Natural killer cell (primary cell): ENCODE results near the gene STPG3. TPM values are rescaled to one million over a fixed set of nuclear protein-coding genes. Genes with fewer than 3 reads are reported as not detected.

ENCODE experiments used
- ATAC-seq, 3 donors: fragments of 150-1000 bp in 2 of 3; fragments of 200-7000 bp in 1 of 3; cut with Tn5 transposase; 1 replicate in 1 of 3; 2 replicates in 2 of 3; pipeline ENCODE4 v1.10.0; 2021; ENCODE audit warnings: mild to moderate bottlenecking in 2 of 3, moderate library complexity in 2 of 3
- DNase-seq, 2 donors: peaks; one replicate each; pipeline versions ENCODE4 v3.0.0 to v3.0.0-alpha.2; 2013 to 2021; ENCODE audit warnings: mixed read lengths in 1 of 2
- H3K27ac ChIP-seq: one replicate; pipeline ENCODE4 v1.5.1; 2013; ENCODE audit warnings: mild to moderate bottlenecking, low read length
- H3K27me3 ChIP-seq: one replicate; pipeline ENCODE4 v1.6.1; 2013; ENCODE audit warnings: low read length; ENCODE audit not compliant: control insufficient read depth, insufficient read depth
- H3K36me3 ChIP-seq: one replicate; pipeline ENCODE4 v1.6.1; 2013; ENCODE audit warnings: low read length; ENCODE audit not compliant: control insufficient read depth, insufficient read depth
- H3K4me1 ChIP-seq: one replicate; pipeline ENCODE4 v1.6.1; 2013; ENCODE audit warnings: low read length; ENCODE audit not compliant: control insufficient read depth, insufficient read depth
- H3K4me3 ChIP-seq: one replicate; pipeline ENCODE4 v1.5.1; 2013; ENCODE audit warnings: low read length
- H3K9me3 ChIP-seq: one replicate; pipeline ENCODE4 v1.6.1; 2013; ENCODE audit warnings: low read length; ENCODE audit not compliant: control insufficient read depth, insufficient read depth
- H3K27ac Mint-ChIP-seq, 2 donors: one replicate each; pipeline ENCODE4 v1.8.0; 2022; ENCODE audit warnings: mild to moderate bottlenecking in 2 of 2, mixed read lengths in 2 of 2, moderate library complexity in 1 of 2
- H3K27me3 Mint-ChIP-seq, 2 donors: one replicate each; pipeline ENCODE4 v1.8.0; 2022; ENCODE audit warnings: low read depth in 2 of 2, mixed read lengths in 2 of 2
- H3K36me3 Mint-ChIP-seq: one replicate; pipeline ENCODE4 v1.8.0; 2022; ENCODE audit warnings: mixed read lengths
- H3K4me1 Mint-ChIP-seq, 2 donors: one replicate each; pipeline ENCODE4 v1.8.0; 2022; ENCODE audit warnings: mixed read lengths in 2 of 2
- H3K4me3 Mint-ChIP-seq: one replicate; pipeline ENCODE4 v1.8.0; 2022; ENCODE audit warnings: mild to moderate bottlenecking, moderate library complexity, mixed read lengths
- H3K9me3 Mint-ChIP-seq, 2 donors: one replicate each; pipeline ENCODE4 v1.8.0; 2022; ENCODE audit warnings: mixed read lengths in 2 of 2
- CTCF ChIP-seq: fragments of 200-600 bp; IDR thresholded peaks from one replicate; pipeline ENCODE4 v1.8.0; 2022; ENCODE audit warnings: antibody characterized with exemption
- WGBS: methylation state at CpG from one replicate; pipeline ENCODE4 v1.1.7; 2013; ENCODE audit warnings: missing lambda C conversion rate; ENCODE audit not compliant: insufficient coverage; 5-methylcytosine and 5-hydroxymethylcytosine counted together
- intact Hi-C: fragments of 100-400 bp; cut with micrococcal nuclease; formaldehyde crosslinking; loops from one replicate; pipeline ENCODE4 v1.14.2; 2022
- total RNA-seq, 4 donors: library from RNA; stranded (reverse); fragments of 120-200 nt in 1 of 4; gene quantifications; one replicate each; pipeline versions ENCODE4 v1.2.3 to v1.2.4, GENCODE V29; 2013 to 2022

Gene STPG3
- not detected for total RNA-seq
- total RNA-seq (2013): not detected

- H3K9me3 Mint-ChIP-seq: no peaks in the 10 kb centered on the region
- H3K4me3 ChIP-seq: no peak within 1 kb of the TSS
- ATAC-seq (no peak), DNase-seq (no peak)
- no peaks in the 10 kb centered on the region for H3K36me3 ChIP-seq
- 95% methylated on average over 4 of the region's 4 CpGs for WGBS
- no peak within 1 kb of the TSS for H3K27ac ChIP-seq
- H3K4me1 Mint-ChIP-seq: peaks cover 0 to 6% of the 10 kb centered on the region in 2 donors
- H3K27me3 ChIP-seq: no peaks in the 10 kb centered on the region
- no peaks in the 10 kb centered on the region for H3K9me3 ChIP-seq
- no peaks in the 10 kb centered on the region for H3K36me3 Mint-ChIP-seq
- TF ChIP-seq CTCF: no peak
- no peak within 1 kb of the TSS for H3K27ac Mint-ChIP-seq
- peaks cover 17% of the 10 kb centered on the region for H3K4me1 ChIP-seq
- H3K27me3 Mint-ChIP-seq: no peaks in the 10 kb centered on the region
- intact Hi-C loops: no loop called here
- H3K4me3 Mint-ChIP-seq: peak within 1 kb of the TSS; percentile 25
These were observed at the start of gene STPG3 for GRCh38 chr9:137251194-137251461. Gene STPG3 (plus strand): TSS chr9:137251286. CDS start chr9:137251287, 1 bp downstream.

GRCh38 chr9:137202966-137203365, 48.1 kb upstream of the STPG3 start:
- Mint-ChIP-seq H3K27ac (no peak overlapping the region), H3K4me1 (peaks cover 37 to 49% of the 10 kb centered on the region in 2 donors), H3K4me3 (no peak overlapping the region)

GRCh38 chr9:137204731-137205125, 46.4 kb upstream of the STPG3 start:
- TF ChIP-seq CTCF: no peak
- H3K4me3 Mint-ChIP-seq: peak overlapping the region; percentile 93
- no peaks in the 10 kb centered on the region for H3K9me3 ChIP-seq
- no peaks in the 10 kb centered on the region for H3K27me3 Mint-ChIP-seq
- no peaks in the 10 kb centered on the region for H3K9me3 Mint-ChIP-seq
- peaks cover 40% of the 10 kb centered on the region for H3K4me1 ChIP-seq
- intact Hi-C loops: loop anchor here (1.0 to 5.0 kb wide), 3 partner anchors 16 to 38 kb away; partner anchors contain the start of genes ANAPC2, RNF208, SSNA1 and TUBB4B
- no peaks in the 10 kb centered on the region for H3K27me3 ChIP-seq
- H3K27ac ChIP-seq: peak overlapping the region; percentile 64
- WGBS: 24% methylated on average over 21 of the region's 21 CpGs
- peak overlapping the region; percentile 57 for H3K4me3 ChIP-seq
- DNase-seq (no peak), ATAC-seq (no peak)
- peak overlapping the region; percentile 92 to 96 for H3K27ac Mint-ChIP-seq
- H3K4me1 Mint-ChIP-seq: peaks cover 37 to 45% of the 10 kb centered on the region in 2 donors
- H3K36me3 ChIP-seq: no peaks in the 10 kb centered on the region
- H3K36me3 Mint-ChIP-seq: no peaks in the 10 kb centered on the region

More at GRCh38 chr9:137202966-137203365, 48.1 kb upstream of the STPG3 start:
- DNase-seq (no peak), ATAC-seq (no peak)
- Histone ChIP-seq H3K27me3 (no peaks in the 10 kb centered on the region), H3K27ac (no peak overlapping the region), H3K36me3 (no peaks in the 10 kb centered on the region), H3K9me3 (no peaks in the 10 kb centered on the region), H3K4me3 (no peak overlapping the region), H3K4me1 (peaks cover 53% of the 10 kb centered on the region)
- 95% methylated on average over 8 of the region's 8 CpGs for WGBS
- H3K9me3 Mint-ChIP-seq: no peaks in the 10 kb centered on the region
- intact Hi-C loops: loop anchor here (5.0 kb wide), 1 partner anchor 39 kb away; the partner anchor contains the start of gene TUBB4B
- H3K27me3 Mint-ChIP-seq: no peaks in the 10 kb centered on the region
- TF ChIP-seq CTCF: no peak
- no peaks in the 10 kb centered on the region for H3K36me3 Mint-ChIP-seq
